WTC11 (cell line): ENCODE measurements around the gene DCST2. TPM values are rescaled to one million over a fixed set of nuclear protein-coding genes. Genes with fewer than 3 reads are reported as not detected.

Source experiments
- ATAC-seq: fragments of 200-7000 bp; cut with Tn5 transposase; 2 replicates; pipeline ENCODE4 v1.10.0; 2021; ENCODE audit warnings: mild to moderate bottlenecking, moderate library complexity
- CTCF ChIA-PET: fragments of 300-600 bp; sonication (Branson Sonifier 250); formaldehyde crosslinking; loops from one replicate; lab custom pipeline; 2021; ENCODE audit warnings: antibody characterized with exemption; lab: Charles Lee
- POLR2A ChIA-PET: fragments of 350-600 bp; sonication (Branson Sonifier 250); formaldehyde crosslinking; loops from one replicate; lab custom pipeline; 2021; ENCODE audit warnings: antibody characterized with exemption; lab: Charles Lee
- DNase-seq: peaks from one replicate; pipeline ENCODE4 v3.0.0; 2021; ENCODE audit warnings: low spot score
- H3K27ac Mint-ChIP-seq: 2 replicates; pipeline ENCODE4 v1.8.0; 2021; ENCODE audit warnings: mixed read lengths
- H3K27me3 Mint-ChIP-seq: 2 replicates; pipeline ENCODE4 v1.8.0; 2021; ENCODE audit warnings: low read depth, mild to moderate bottlenecking, moderate library complexity, mixed read lengths
- H3K36me3 Mint-ChIP-seq: 2 replicates; pipeline ENCODE4 v1.8.0; 2021; ENCODE audit warnings: mixed read lengths
- H3K4me1 Mint-ChIP-seq: 2 replicates; pipeline ENCODE4 v1.8.0; 2022; ENCODE audit warnings: mixed read lengths
- H3K4me3 Mint-ChIP-seq: 2 replicates; pipeline ENCODE4 v1.8.0; 2021; ENCODE audit warnings: mild to moderate bottlenecking, moderate library complexity, mixed read lengths
- H3K9me3 Mint-ChIP-seq: 2 replicates; pipeline ENCODE4 v1.8.0; 2021; ENCODE audit warnings: mixed read lengths
- ATF3 ChIP-seq: sonication (generic); formaldehyde crosslinking; conservative IDR thresholded peaks from 2 replicates; pipeline ENCODE4 v1.8.1; 2022; ENCODE audit warnings: mild to moderate bottlenecking, missing genetic modification reagents
- CREM ChIP-seq: sonication (generic); formaldehyde crosslinking; IDR thresholded peaks from 2 replicates; pipeline ENCODE4 v1.8.1; 2022; ENCODE audit warnings: mild to moderate bottlenecking, missing genetic modification reagents, moderate library complexity
- EMX1 ChIP-seq: fragments of 250-450 bp; sonication (Bioruptor Pico); IDR thresholded peaks from 2 replicates; pipeline ENCODE4 v1.8.0; 2021; ENCODE audit warnings: mild to moderate bottlenecking
- RELA ChIP-seq: sonication (generic); formaldehyde crosslinking; IDR thresholded peaks from 2 replicates; pipeline ENCODE4 v1.8.1; 2022; ENCODE audit warnings: missing genetic modification reagents, mild to moderate bottlenecking, borderline replicate concordance
- TEAD4 ChIP-seq: sonication (generic); formaldehyde crosslinking; IDR thresholded peaks from 2 replicates; pipeline ENCODE4 v1.8.0; 2022; ENCODE audit warnings: mild to moderate bottlenecking, missing genetic modification reagents
- ZNF138 ChIP-seq: sonication (generic); formaldehyde crosslinking; conservative IDR thresholded peaks from 2 replicates; pipeline ENCODE4 v1.8.1; 2022; ENCODE audit warnings: mild to moderate bottlenecking, moderate library complexity, missing genetic modification reagents
- ZNF281 ChIP-seq: sonication (generic); formaldehyde crosslinking; IDR thresholded peaks from 2 replicates; pipeline ENCODE4 v1.8.0; 2023; ENCODE audit warnings: mild to moderate bottlenecking, missing genetic modification reagents
- ZNF423 ChIP-seq: fragments of 250-450 bp; sonication (Bioruptor Pico); IDR thresholded peaks from 2 replicates; pipeline ENCODE4 v2.1.2; 2022; ENCODE audit warnings: mild to moderate bottlenecking, moderate library complexity
- ZSCAN18 ChIP-seq: fragments of 250-450 bp; sonication (Bioruptor Pico); IDR thresholded peaks from 2 replicates; pipeline ENCODE4 v2.1.2; 2022; ENCODE audit warnings: mild to moderate bottlenecking, moderate library complexity
- total RNA-seq: library from RNA; stranded (reverse); gene quantifications from 3 replicates; pipeline ENCODE4 v1.2.3, GENCODE V29; 2021
- TF ChIP-seq, protein P1 (sequence below): sonication (generic); formaldehyde crosslinking; IDR thresholded peaks from 2 replicates; pipeline ENCODE4 v1.8.1; 2023; ENCODE audit warnings: mild to moderate bottlenecking, moderate library complexity, missing genetic modification reagents
- TF ChIP-seq, protein P2 (sequence below): sonication (generic); formaldehyde crosslinking; IDR thresholded peaks from 2 replicates; pipeline ENCODE4 v1.8.1; 2022; ENCODE audit warnings: missing genetic modification reagents, borderline replicate concordance

DCST2 gene
- total RNA-seq, 1 experiment from 2014 or later: 0.83 TPM

DNA sequence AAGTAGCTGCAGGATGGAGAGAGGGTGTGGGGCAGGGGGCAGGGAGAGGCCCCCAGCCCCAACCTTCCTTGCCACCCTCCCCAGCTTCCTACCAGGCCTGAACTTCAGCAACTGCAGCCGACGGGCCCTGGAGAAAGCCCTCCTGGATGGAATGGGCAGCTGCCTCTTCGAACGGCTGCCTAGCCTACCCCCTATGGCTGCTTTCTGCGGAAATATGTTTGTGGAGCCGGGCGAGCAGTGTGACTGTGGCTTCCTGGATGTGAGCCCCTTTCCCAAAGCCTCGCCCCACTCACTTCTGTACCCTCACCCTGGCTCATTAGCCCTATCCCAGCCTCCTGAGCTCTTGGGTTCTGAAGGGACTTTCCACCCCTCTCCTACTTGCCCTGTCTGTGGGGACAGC lies 23.5 kb upstream of the DCST2 start:
- Mint-ChIP-seq H3K36me3 (no peaks in the 10 kb centered on the region), H3K9me3 (no peaks in the 10 kb centered on the region), H3K4me1 (peaks cover 6% of the 10 kb centered on the region), H3K27me3 (peaks cover 11% of the 10 kb centered on the region), H3K27ac (no peak overlapping the region), H3K4me3 (no peak overlapping the region)
- ATAC-seq (no peak), DNase-seq (no peak)
- ChIA-PET CTCF (interaction anchor here (0.6 to 9.4 kb wide), 19 partner anchors 7 to 981 kb away, joined by 3 to 176 read pairs (median 3); partner anchors contain the start of genes ADAM15, FLAD1, KRTCAP2 and PBXIP1), POLR2A (interaction anchor here (0.6 kb wide), 1 partner anchor 13 kb away, joined by 5 read pairs; no protein-coding TSS in a partner anchor)
- TF ChIP-seq ATF3 (CRISPR knock-in tag) (no peak), TEAD4 (CRISPR knock-in tag) (no peak), ZSCAN18 (CRISPR knock-in tag) (no peak), RELA (CRISPR knock-in tag) (no peak), ZNF281 (CRISPR knock-in tag) (no peak), CREM (CRISPR knock-in tag) (no peak), ZNF138 (CRISPR knock-in tag) (no peak)
- TF ChIP-seq, protein P1, sequence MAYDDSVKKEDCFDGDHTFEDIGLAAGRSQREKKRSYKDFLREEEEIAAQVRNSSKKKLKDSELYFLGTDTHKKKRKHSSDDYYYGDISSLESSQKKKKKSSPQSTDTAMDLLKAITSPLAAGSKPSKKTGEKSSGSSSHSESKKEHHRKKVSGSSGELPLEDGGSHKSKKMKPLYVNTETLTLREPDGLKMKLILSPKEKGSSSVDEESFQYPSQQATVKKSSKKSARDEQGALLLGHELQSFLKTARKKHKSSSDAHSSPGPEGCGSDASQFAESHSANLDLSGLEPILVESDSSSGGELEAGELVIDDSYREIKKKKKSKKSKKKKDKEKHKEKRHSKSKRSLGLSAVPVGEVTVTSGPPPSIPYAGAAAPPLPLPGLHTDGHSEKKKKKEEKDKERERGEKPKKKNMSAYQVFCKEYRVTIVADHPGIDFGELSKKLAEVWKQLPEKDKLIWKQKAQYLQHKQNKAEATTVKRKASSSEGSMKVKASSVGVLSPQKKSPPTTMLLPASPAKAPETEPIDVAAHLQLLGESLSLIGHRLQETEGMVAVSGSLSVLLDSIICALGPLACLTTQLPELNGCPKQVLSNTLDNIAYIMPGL (CRISPR knock-in tag): no peak
- TF ChIP-seq, protein P2, sequence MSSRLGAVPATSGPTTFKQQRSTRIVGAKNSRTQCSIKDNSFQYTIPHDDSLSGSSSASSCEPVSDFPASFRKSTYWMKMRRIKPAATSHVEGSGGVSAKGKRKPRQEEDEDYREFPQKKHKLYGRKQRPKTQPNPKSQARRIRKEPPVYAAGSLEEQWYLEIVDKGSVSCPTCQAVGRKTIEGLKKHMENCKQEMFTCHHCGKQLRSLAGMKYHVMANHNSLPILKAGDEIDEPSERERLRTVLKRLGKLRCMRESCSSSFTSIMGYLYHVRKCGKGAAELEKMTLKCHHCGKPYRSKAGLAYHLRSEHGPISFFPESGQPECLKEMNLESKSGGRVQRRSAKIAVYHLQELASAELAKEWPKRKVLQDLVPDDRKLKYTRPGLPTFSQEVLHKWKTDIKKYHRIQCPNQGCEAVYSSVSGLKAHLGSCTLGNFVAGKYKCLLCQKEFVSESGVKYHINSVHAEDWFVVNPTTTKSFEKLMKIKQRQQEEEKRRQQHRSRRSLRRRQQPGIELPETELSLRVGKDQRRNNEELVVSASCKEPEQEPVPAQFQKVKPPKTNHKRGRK (CRISPR knock-in tag): no peak
- TF ChIP-seq, all 79 proteins: peak for 0

DNA sequence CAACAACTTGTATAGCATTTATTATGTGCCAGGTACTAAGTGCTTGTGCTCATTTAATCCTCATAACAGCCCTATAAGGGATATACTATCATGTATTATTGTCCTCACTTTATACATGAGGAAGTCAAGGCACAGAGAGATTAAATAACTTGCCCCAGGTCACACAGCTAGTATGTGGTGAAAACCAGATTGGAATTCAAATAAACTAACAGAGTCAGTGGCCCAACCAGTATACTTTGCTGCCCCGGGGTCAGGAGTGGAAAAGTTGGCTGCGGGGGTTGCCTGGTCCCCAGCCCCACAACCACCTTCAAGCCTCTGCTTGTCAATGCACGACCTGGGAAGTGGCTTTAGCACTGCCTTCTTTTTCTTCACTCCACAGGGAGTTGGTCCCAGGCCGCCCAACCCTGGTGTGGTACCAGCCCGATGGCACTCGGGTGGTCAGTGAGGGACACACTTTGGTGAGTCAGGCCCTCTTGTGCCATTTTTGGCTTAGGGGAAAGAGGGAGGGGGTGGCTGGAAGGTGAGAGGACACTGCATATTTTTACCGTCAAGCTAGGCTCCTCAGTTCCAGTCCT lies 20.0 kb upstream of the DCST2 start:
- POLR2A ChIA-PET: no interaction called here
- H3K36me3 Mint-ChIP-seq: no peaks in the 10 kb centered on the region
- H3K27me3 Mint-ChIP-seq: peaks cover 20% of the 10 kb centered on the region
- peaks cover 18% of the 10 kb centered on the region for H3K4me1 Mint-ChIP-seq
- no peak for TF ChIP-seq ZNF423 (CRISPR knock-in tag)
- TF ChIP-seq EMX1: no peak
- no peak overlapping the region for H3K27ac Mint-ChIP-seq
- no peaks in the 10 kb centered on the region for H3K9me3 Mint-ChIP-seq
- DNase-seq (no peak), ATAC-seq (no peak)
- no peak overlapping the region for H3K4me3 Mint-ChIP-seq
- CTCF ChIA-PET: interaction anchor here (0.6 to 9.4 kb wide), 10 partner anchors 7 to 156 kb away, joined by 4 to 176 read pairs (median 8); partner anchors contain the start of gene EFNA4
